Mesenchymal stem cell (in vitro differentiated cells and primary cell): ENCODE data around the gene GRIFIN.

Experiments
- DNase-seq: peaks from one replicate; pipeline ENCODE4 v3.0.0-alpha.2; 2013
- H2AFZ ChIP-seq: one replicate; pipeline ENCODE4 v1.6.1; 2013; ENCODE audit warnings: low read depth, mild to moderate bottlenecking, control low read depth, inconsistent platforms, low read length, moderate library complexity
- H2AK5ac ChIP-seq: 2 replicates; pipeline ENCODE4 v1.6.1; 2013; ENCODE audit warnings: low read length, moderate library complexity, mild to moderate bottlenecking, inconsistent platforms; ENCODE audit not compliant: severe bottlenecking
- H2BK120ac ChIP-seq: one replicate; pipeline ENCODE4 v1.6.1; 2013; ENCODE audit warnings: low read depth, mild to moderate bottlenecking, inconsistent platforms, low read length, moderate library complexity
- H2BK12ac ChIP-seq, 2 experiments: one replicate each; pipeline ENCODE4 v1.6.1; 2013; ENCODE audit warnings: inconsistent platforms in 2 of 2, low read length in 2 of 2, mild to moderate bottlenecking in 2 of 2, moderate library complexity in 2 of 2, control low read depth in 1 of 2
- H2BK15ac ChIP-seq: one replicate; pipeline ENCODE4 v1.6.1; 2013; ENCODE audit warnings: mild to moderate bottlenecking, low read depth, inconsistent platforms; ENCODE audit not compliant: poor library complexity, severe bottlenecking
- H2BK5ac ChIP-seq: 2 replicates; pipeline ENCODE4 v1.6.1; 2013; ENCODE audit warnings: low read depth, mild to moderate bottlenecking, low read length, control low read depth, inconsistent platforms; ENCODE audit not compliant: poor library complexity, severe bottlenecking
- H3K14ac ChIP-seq, 2 experiments: one replicate each; pipeline ENCODE4 v1.6.1; 2013; ENCODE audit warnings: inconsistent platforms in 2 of 2, low read length in 2 of 2, control low read depth in 1 of 2, mild to moderate bottlenecking in 1 of 2, moderate library complexity in 1 of 2
- H3K18ac ChIP-seq, 2 experiments: one replicate each; pipeline ENCODE4 v1.6.1; 2013; ENCODE audit warnings: inconsistent platforms in 2 of 2, low read length in 2 of 2, control low read depth in 1 of 2, low read depth in 1 of 2, mild to moderate bottlenecking in 1 of 2
- H3K23ac ChIP-seq, 2 experiments: one replicate each; pipeline ENCODE4 v1.6.1; 2013; ENCODE audit warnings: inconsistent platforms in 2 of 2, low read length in 2 of 2, mild to moderate bottlenecking in 2 of 2, moderate library complexity in 2 of 2, control low read depth in 1 of 2
- H3K27ac ChIP-seq: 2 replicates; pipeline ENCODE4 v1.5.1; 2013; ENCODE audit warnings: mild to moderate bottlenecking, moderate library complexity, low read length, control low read depth, inconsistent platforms; ENCODE audit not compliant: poor library complexity, severe bottlenecking
- H3K27me3 ChIP-seq, 2 experiments: 2 replicates each; pipeline versions ENCODE4 v1.6.1 to v1.7.0; 2013; ENCODE audit warnings: low read length in 2 of 2, mild to moderate bottlenecking in 2 of 2, moderate library complexity in 2 of 2, control low read depth in 1 of 2, inconsistent platforms in 1 of 2; ENCODE audit not compliant: control insufficient read depth in 1 of 2, insufficient read depth in 1 of 2
- H3K36me3 ChIP-seq, 2 experiments: 2 replicates each; pipeline versions ENCODE4 v1.6.1 to v1.7.0; 2013; ENCODE audit warnings: low read length in 2 of 2, control low read depth in 1 of 2, inconsistent platforms in 1 of 2, low read depth in 1 of 2, mild to moderate bottlenecking in 1 of 2; ENCODE audit not compliant: insufficient read depth in 2 of 2, control insufficient read depth in 1 of 2
- H3K4ac ChIP-seq, 2 experiments: one replicate each; pipeline ENCODE4 v1.6.1; 2013; ENCODE audit warnings: inconsistent platforms in 2 of 2, low read length in 2 of 2, mild to moderate bottlenecking in 2 of 2, moderate library complexity in 2 of 2, control low read depth in 1 of 2, low read depth in 1 of 2
- H3K4me1 ChIP-seq: 2 replicates; pipeline ENCODE4 v1.6.1; 2013; ENCODE audit warnings: low read depth, low read length, control low read depth; ENCODE audit not compliant: control insufficient read depth, insufficient read depth
- H3K4me2 ChIP-seq: 2 replicates; pipeline ENCODE4 v1.6.1; 2013; ENCODE audit warnings: low read length, mild to moderate bottlenecking, inconsistent platforms; ENCODE audit not compliant: poor library complexity, severe bottlenecking
- H3K4me3 ChIP-seq, 2 experiments: 2 replicates each; pipeline versions ENCODE4 v1.5.1 to v1.7.0; 2013; ENCODE audit warnings: low read length in 2 of 2, mild to moderate bottlenecking in 2 of 2, control low read depth in 1 of 2, low read depth in 1 of 2; ENCODE audit not compliant: insufficient read depth in 1 of 2
- H3K79me1 ChIP-seq: replicated peaks from 2 replicates; pipeline ENCODE4 v1.6.1; 2013; ENCODE audit warnings: mild to moderate bottlenecking, control low read depth, low read length, inconsistent platforms; ENCODE audit not compliant: poor library complexity, severe bottlenecking
- H3K9ac ChIP-seq: 2 replicates; pipeline ENCODE4 v1.7.0; 2013; ENCODE audit warnings: mild to moderate bottlenecking, low read length, moderate library complexity
- H3K9me3 ChIP-seq: 2 replicates; pipeline ENCODE4 v1.7.0; 2013; ENCODE audit warnings: mild to moderate bottlenecking, low read length; ENCODE audit not compliant: control insufficient read depth
- H4K8ac ChIP-seq: one replicate; pipeline ENCODE4 v1.6.1; 2013; ENCODE audit warnings: inconsistent platforms, mild to moderate bottlenecking, low read length, moderate library complexity
- H4K91ac ChIP-seq: one replicate; pipeline ENCODE4 v1.6.1; 2013; ENCODE audit warnings: mild to moderate bottlenecking, low read length, inconsistent platforms
- WGBS: methylation state at CpG from one replicate; pipeline ENCODE4 v1.1.7; 2013; ENCODE audit warnings: mixed read lengths; 5-methylcytosine and 5-hydroxymethylcytosine counted together

GRIFIN gene

DNA sequence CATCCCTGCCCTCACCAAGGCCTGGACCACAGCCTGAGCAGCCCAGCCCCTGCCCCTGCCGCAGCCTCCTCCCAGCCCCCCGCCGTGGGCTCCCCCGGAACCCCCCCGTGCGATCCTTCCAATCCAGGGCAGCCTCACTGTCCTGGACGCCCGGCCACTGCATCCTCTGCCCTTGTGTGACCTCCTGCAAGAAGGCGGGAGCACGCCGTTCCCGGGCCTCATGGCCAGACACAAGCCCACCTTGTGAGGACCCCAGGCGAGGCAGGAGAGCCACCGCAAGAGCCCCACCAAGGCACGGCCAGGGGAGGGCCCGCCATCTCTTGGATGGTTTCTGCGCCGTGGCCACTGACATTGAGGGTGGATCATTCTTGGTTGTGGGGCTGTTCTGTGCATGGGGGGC, 35.6 kb upstream of the GRIFIN start:
- H3K9ac ChIP-seq, result no peak overlapping the region
- H3K27me3 ChIP-seq, result peaks cover 0 to 27% of the 10 kb centered on the region in 2 experiments
- no peak overlapping the region for H2AFZ ChIP-seq
- H2BK12ac ChIP-seq, result no peak overlapping the region
- no peak overlapping the region for H4K8ac ChIP-seq
- H3K14ac ChIP-seq, result no peak overlapping the region
- H2BK5ac ChIP-seq, result no peak overlapping the region
- H3K23ac ChIP-seq, result no peak overlapping the region
- DNase-seq, result no peak
- peaks cover 74% of the 10 kb centered on the region for H3K4me1 ChIP-seq
- no peak overlapping the region for H3K4ac ChIP-seq
- H3K4me3 ChIP-seq, result no peak overlapping the region
- no peak overlapping the region for H3K18ac ChIP-seq
- H2BK120ac ChIP-seq, result no peak overlapping the region
- H3K27ac ChIP-seq, result no peak overlapping the region
- H2AK5ac ChIP-seq, result peak overlapping the region; percentile 54
- no peaks in the 10 kb centered on the region for H3K36me3 ChIP-seq
- no peak overlapping the region for H3K4me2 ChIP-seq
- WGBS, result 77% methylated on average over 18 of the region's 18 CpGs
- H3K79me1 ChIP-seq, result no peaks in the 10 kb centered on the region
- H3K9me3 ChIP-seq, result no peaks in the 10 kb centered on the region
- no peak overlapping the region for H2BK15ac ChIP-seq
- no peak overlapping the region for H4K91ac ChIP-seq

DNA sequence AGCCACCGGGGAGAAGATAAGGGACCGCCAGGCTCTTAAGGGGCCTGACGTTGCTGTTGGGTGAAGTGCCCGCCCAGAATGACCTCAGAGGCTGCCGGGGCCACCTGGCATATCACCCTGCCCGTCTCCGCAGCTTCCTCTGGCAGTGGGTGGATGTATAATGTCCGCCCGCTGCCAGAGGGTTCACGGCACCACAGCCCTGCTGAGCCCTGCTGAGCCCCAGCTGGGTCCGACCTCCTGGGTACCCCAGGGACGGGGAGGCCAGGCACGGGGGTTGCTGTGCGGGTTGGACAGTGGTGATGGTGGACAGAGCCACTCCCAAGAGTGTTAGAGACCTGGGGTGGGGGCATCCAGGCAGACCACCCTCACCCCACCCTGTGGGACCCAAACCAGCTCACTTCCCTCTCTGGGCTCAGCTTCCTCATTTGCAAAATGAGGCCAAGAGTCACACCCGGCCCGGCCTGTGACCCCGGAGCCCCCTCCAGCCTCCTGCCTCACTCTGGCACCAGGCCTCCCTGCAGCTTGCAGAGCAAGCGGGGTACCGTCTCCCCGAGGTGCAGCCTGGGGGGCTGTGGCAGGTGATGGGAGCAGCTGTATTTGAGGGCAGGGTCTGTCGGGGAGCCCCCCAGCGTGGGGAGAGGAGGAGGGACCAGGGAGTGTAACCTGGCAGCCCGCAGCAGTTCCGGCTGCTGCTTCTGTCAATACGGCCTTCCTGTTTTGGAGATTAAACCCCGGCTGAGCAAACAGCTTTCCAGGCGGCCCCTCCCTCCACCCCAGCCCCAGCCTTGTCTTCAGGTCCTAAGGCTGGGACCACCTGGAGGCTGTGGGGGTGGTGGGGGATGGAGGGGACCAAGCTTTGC, 34.9 kb upstream of the GRIFIN start:
- Histone ChIP-seq H2BK120ac (no peak overlapping the region), H3K14ac (no peak overlapping the region), H3K9me3 (no peaks in the 10 kb centered on the region), H3K9ac (no peak overlapping the region), H2BK12ac (no peak overlapping the region), H4K8ac (no peak overlapping the region), H2AFZ (no peak overlapping the region), H3K23ac (no peak overlapping the region), H3K4me3 (no peak overlapping the region), H3K4me2 (no peak overlapping the region), H3K4me1 (peaks cover 68% of the 10 kb centered on the region), H3K4ac (no peak overlapping the region), H3K79me1 (no peaks in the 10 kb centered on the region), H3K27me3 (peaks cover 0 to 27% of the 10 kb centered on the region in 2 experiments), H3K27ac (no peak overlapping the region), H2BK5ac (peak overlapping the region; percentile 48), H2AK5ac (peak overlapping the region; percentile 56), H4K91ac (no peak overlapping the region), H3K36me3 (no peaks in the 10 kb centered on the region), H3K18ac (no peak overlapping the region), H2BK15ac (no peak overlapping the region)
- 72% methylated on average over 25 of the region's 27 CpGs for WGBS
- no peak for DNase-seq

DNA sequence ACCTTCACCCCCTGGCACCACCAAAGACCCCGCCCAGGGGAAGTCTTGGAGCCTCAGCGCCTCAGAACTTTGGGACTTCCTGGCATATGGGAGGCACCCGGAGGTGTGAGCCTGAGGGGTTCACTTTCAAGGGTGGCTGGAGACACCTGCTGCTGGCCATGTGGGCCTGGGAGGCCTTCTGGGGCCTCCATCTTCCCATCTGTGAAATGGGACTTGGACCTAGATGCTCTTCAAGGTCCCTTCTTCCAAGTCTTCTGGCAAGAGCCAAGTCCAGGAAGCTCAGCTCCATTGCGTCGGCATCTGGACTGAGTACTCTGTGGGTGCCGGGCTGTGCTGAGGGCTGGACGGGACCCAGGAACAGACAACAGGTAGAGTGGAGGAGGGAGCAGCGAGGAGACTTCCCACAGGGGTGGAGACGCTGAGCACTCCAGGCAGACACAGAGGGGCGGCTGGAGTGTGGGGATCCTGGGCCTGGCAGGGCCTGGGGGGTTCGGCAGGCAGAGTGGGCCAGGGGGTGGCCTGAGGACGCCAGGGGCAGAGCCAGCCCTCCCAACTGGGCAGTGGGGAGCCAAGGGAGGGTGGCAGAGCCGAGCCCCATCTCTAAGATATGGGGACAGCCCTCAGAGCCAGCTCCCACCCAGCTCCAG, 34.1 kb upstream of the GRIFIN start:
- H2AFZ ChIP-seq, result no peak overlapping the region
- H4K8ac ChIP-seq, result no peak overlapping the region
- H3K27ac ChIP-seq, result no peak overlapping the region
- H3K4me2 ChIP-seq, result no peak overlapping the region
- WGBS, result 94% methylated on average over 13 of the region's 13 CpGs
- no peak overlapping the region for H2BK15ac ChIP-seq
- H2BK12ac ChIP-seq, result no peak overlapping the region
- no peak overlapping the region for H3K9ac ChIP-seq
- peak overlapping the region; percentile 56 for H2AK5ac ChIP-seq
- no peaks in the 10 kb centered on the region for H3K79me1 ChIP-seq
- no peak overlapping the region for H3K4me3 ChIP-seq
- no peak overlapping the region for H3K23ac ChIP-seq
- H3K27me3 ChIP-seq, result peaks cover 0 to 29% of the 10 kb centered on the region in 2 experiments
- DNase-seq, result no peak
- no peaks in the 10 kb centered on the region for H3K36me3 ChIP-seq
- H3K14ac ChIP-seq, result no peak overlapping the region
- no peak overlapping the region for H3K18ac ChIP-seq
- H2BK120ac ChIP-seq, result no peak overlapping the region
- no peak overlapping the region for H3K4ac ChIP-seq
- H3K9me3 ChIP-seq, result no peaks in the 10 kb centered on the region
- H2BK5ac ChIP-seq, result no peak overlapping the region
- peaks cover 62% of the 10 kb centered on the region for H3K4me1 ChIP-seq
- H4K91ac ChIP-seq, result no peak overlapping the region

DNA sequence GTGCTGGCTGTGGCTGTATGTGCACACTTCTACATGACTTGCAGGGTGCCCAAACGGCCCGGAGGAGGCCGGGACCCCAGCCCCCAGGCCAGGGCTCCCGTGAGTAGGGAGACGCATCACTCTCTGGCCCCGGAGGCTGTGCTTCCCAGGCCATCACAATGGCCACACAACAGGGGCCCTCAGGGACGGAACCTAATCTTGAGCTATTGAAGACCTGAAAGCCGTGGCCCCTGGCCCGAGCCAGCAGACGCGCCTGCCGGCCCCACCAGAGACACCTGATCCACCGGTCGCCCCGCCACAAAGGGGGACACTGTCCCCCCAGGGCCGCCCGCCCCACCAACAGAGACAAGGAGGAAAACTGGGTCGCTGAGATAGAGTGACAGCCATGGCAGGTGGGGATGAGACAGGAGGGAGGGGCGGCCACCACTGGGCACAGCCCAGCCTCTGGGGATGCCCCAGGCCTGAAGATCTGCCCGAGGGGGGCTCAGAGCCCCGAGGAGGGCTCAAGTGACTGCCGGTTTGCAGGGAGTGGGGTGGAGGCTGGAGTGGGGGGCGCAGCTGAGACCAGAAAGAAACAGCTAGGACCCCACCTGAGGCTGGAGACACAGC, 33.2 kb upstream of the GRIFIN start:
- Histone ChIP-seq H3K27me3 (peaks cover 0 to 25% of the 10 kb centered on the region in 2 experiments), H3K23ac (no peak overlapping the region), H3K79me1 (no peaks in the 10 kb centered on the region), H2BK5ac (no peak overlapping the region), H2AFZ (no peak overlapping the region), H3K4ac (no peak overlapping the region), H2AK5ac (peak overlapping the region; percentile 69), H2BK12ac (no peak overlapping the region), H3K4me3 (no peak overlapping the region), H3K14ac (no peak overlapping the region), H3K27ac (no peak overlapping the region), H4K91ac (no peak overlapping the region), H3K9ac (no peak overlapping the region), H4K8ac (no peak overlapping the region), H3K4me2 (no peak overlapping the region), H2BK120ac (no peak overlapping the region), H3K18ac (no peak overlapping the region), H3K4me1 (peaks cover 67% of the 10 kb centered on the region), H3K36me3 (no peaks in the 10 kb centered on the region), H2BK15ac (no peak overlapping the region), H3K9me3 (no peaks in the 10 kb centered on the region)
- 84% methylated on average over 23 of the region's 23 CpGs for WGBS
- DNase-seq, result no peak
